ENCODE data around the gene RALGAPB. TPM values are rescaled to one million over a fixed set of nuclear protein-coding genes. Genes with fewer than 3 reads are reported as not detected.

The RALGAPB gene
- total RNA-seq, 4 donors from 2014 or later, result 22.7 to 67.0 (median 56.7) TPM

- Histone ChIP-seq H3K27ac (no peak overlapping the region), H3K4me1 (peaks cover 0 to 3% (median 0%) of the 10 kb centered on the region in 4 donors), H3K9me3 (no peaks in the 10 kb centered on the region), H3K4me3 (no peak overlapping the region), H3K27me3 (peaks cover 64% of the 10 kb centered on the region), H3K36me3 (no peaks in the 10 kb centered on the region)
- no peak for TF ChIP-seq EP300 (IDR thresholded peaks at IDR 0.05; ENCODE audit: low read depth)
- TF ChIP-seq CTCF (IDR thresholded peaks at IDR 0.05), result no peak
- TF ChIP-seq POLR2A (IDR thresholded peaks at IDR 0.05), result no peak
- TF ChIP-seq POLR2AphosphoS5 (IDR thresholded peaks at IDR 0.05), result no peak
- in situ Hi-C loops (cut with MboI; ENCODE audit: low pct_ligation_motif_present in 1 of 4, low pct_unique_long_range_greater_than_20kb in 1 of 4, low sequenced_read_pairs in 3 of 4) (no loop called here), intact Hi-C loops (cut with DNase I; ENCODE audit: low total_unique reads) (no loop called here)
- no peak for DNase-seq
- WGBS, 2 donors (ENCODE audit: low coverage in 1 of 2), result 31 to 34% methylated on average over 3 to 4 of the region's 4 CpGs
Measured at GRCh38 chr20:38604873-38605303, 132.2 kb downstream of the RALGAPB start.

- Histone ChIP-seq H3K4me1 (no peaks in the 10 kb centered on the region), H3K27ac (no peak overlapping the region), H3K27me3 (peaks cover 40% of the 10 kb centered on the region), H3K9me3 (no peaks in the 10 kb centered on the region), H3K4me3 (no peak overlapping the region), H3K36me3 (no peaks in the 10 kb centered on the region)
- in situ Hi-C loops (cut with MboI; ENCODE audit: low pct_ligation_motif_present in 1 of 4, low pct_unique_long_range_greater_than_20kb in 1 of 4, low sequenced_read_pairs in 3 of 4), result no loop called here
- no peak for TF ChIP-seq CTCF (IDR thresholded peaks at IDR 0.05)
- no peak for TF ChIP-seq POLR2AphosphoS5 (IDR thresholded peaks at IDR 0.05)
- TF ChIP-seq POLR2A (IDR thresholded peaks at IDR 0.05), result no peak
- no peak for TF ChIP-seq EP300 (IDR thresholded peaks at IDR 0.05; ENCODE audit: low read depth)
- DNase-seq, result no peak
- 44 to 48% methylated on average over 6 to 12 of the region's 12 CpGs for WGBS, 2 donors (ENCODE audit: low coverage in 1 of 2)
- intact Hi-C loops (cut with DNase I; ENCODE audit: low total_unique reads), result no loop called here
Measured at GRCh38 chr20:38607351-38607750, 134.7 kb downstream of the RALGAPB start.

GRCh38 chr20:38608188-38608587, 135.5 kb downstream of the RALGAPB start:
- H3K27me3 ChIP-seq, result peaks cover 31% of the 10 kb centered on the region
- intact Hi-C loops (cut with DNase I; ENCODE audit: low total_unique reads) (no loop called here), in situ Hi-C loops (cut with MboI; ENCODE audit: low pct_ligation_motif_present in 1 of 4, low pct_unique_long_range_greater_than_20kb in 1 of 4, low sequenced_read_pairs in 3 of 4) (no loop called here)
- no peak for DNase-seq
- H3K27ac ChIP-seq, result no peak overlapping the region
- no peak for TF ChIP-seq POLR2A (IDR thresholded peaks at IDR 0.05)
- TF ChIP-seq POLR2AphosphoS5 (IDR thresholded peaks at IDR 0.05), result no peak
- TF ChIP-seq EP300 (IDR thresholded peaks at IDR 0.05; ENCODE audit: low read depth), result no peak
- TF ChIP-seq CTCF (IDR thresholded peaks at IDR 0.05), result no peak
- no peaks in the 10 kb centered on the region for H3K4me1 ChIP-seq
- H3K4me3 ChIP-seq, result no peak overlapping the region
- H3K36me3 ChIP-seq, result no peaks in the 10 kb centered on the region
- 69 to 79% methylated on average over 3 to 4 of the region's 4 CpGs for WGBS, 2 donors (ENCODE audit: low coverage in 1 of 2)
- no peaks in the 10 kb centered on the region for H3K9me3 ChIP-seq

- peaks cover 18% of the 10 kb centered on the region for H3K27me3 ChIP-seq
- 85 to 100% methylated on average over 1 to 4 of the region's 4 CpGs for WGBS, 2 donors (ENCODE audit: low coverage in 1 of 2)
- no peaks in the 10 kb centered on the region for H3K36me3 ChIP-seq
Measured at GRCh38 chr20:38609815-38610214, 137.2 kb downstream of the RALGAPB start.

More at GRCh38 chr20:38609815-38610214, 137.2 kb downstream of the RALGAPB start:
- in situ Hi-C loops (cut with MboI; ENCODE audit: low pct_ligation_motif_present in 1 of 4, low pct_unique_long_range_greater_than_20kb in 1 of 4, low sequenced_read_pairs in 3 of 4) (no loop called here), intact Hi-C loops (cut with DNase I; ENCODE audit: low total_unique reads) (no loop called here)
- H3K4me1 ChIP-seq, result no peaks in the 10 kb centered on the region
- no peak for DNase-seq
- no peaks in the 10 kb centered on the region for H3K9me3 ChIP-seq
- no peak for TF ChIP-seq CTCF (IDR thresholded peaks at IDR 0.05)
- H3K4me3 ChIP-seq, result no peak overlapping the region
- H3K27ac ChIP-seq, result no peak overlapping the region
